ENCODE measurements around the gene KRTAP5-5.
"Not testable (repeated sequence)": the region's sequence is repeated elsewhere in the genome, so short reads cannot be mapped to it uniquely, and the experiment has no call there.

KRTAP5-5 gene

GRCh38 chr11:1656061-1656441 lies 26.5 kb downstream of the KRTAP5-5 start:
- Histone ChIP-seq H3K9ac (ENCODE audit: low read length) (no peak overlapping the region), H3K27ac (ENCODE audit: low read depth, low read length) (no peak overlapping the region), H3K36me3 (ENCODE audit: control insufficient read depth, insufficient read depth, low read length) (no peaks in the 10 kb centered on the region), H3K4me3 (ENCODE audit: low read length) (no peak overlapping the region), H3K27me3 (ENCODE audit: control insufficient read depth, insufficient read depth, low read length) (peaks cover 9% of the 10 kb centered on the region), H3K4me1 (ENCODE audit: control insufficient read depth, insufficient read depth, low read length) (no peaks in the 10 kb centered on the region)

- Histone ChIP-seq H3K4me1 (ENCODE audit: control insufficient read depth, insufficient read depth, low read length) (no peaks in the 10 kb centered on the region), H3K27ac (ENCODE audit: low read depth, low read length) (no peak overlapping the region), H3K9ac (ENCODE audit: low read length) (no peak overlapping the region), H3K36me3 (ENCODE audit: control insufficient read depth, insufficient read depth, low read length) (no peaks in the 10 kb centered on the region), H3K4me3 (ENCODE audit: low read length) (no peak overlapping the region), H3K27me3 (ENCODE audit: control insufficient read depth, insufficient read depth, low read length) (peaks cover 9% of the 10 kb centered on the region)
These were observed 27.1 kb downstream of the KRTAP5-5 start for GRCh38 chr11:1656670-1657069.

- no peak overlapping the region for H3K4me3 ChIP-seq (ENCODE audit: low read length)
- no peaks in the 10 kb centered on the region for H3K4me1 ChIP-seq (ENCODE audit: control insufficient read depth, insufficient read depth, low read length)
- H3K27ac ChIP-seq (ENCODE audit: low read depth, low read length) = no peak overlapping the region
- no peak overlapping the region for H3K9ac ChIP-seq (ENCODE audit: low read length)
- peaks cover 3% of the 10 kb centered on the region for H3K27me3 ChIP-seq (ENCODE audit: control insufficient read depth, insufficient read depth, low read length)
- no peaks in the 10 kb centered on the region for H3K36me3 ChIP-seq (ENCODE audit: control insufficient read depth, insufficient read depth, low read length)
These were observed 29.9 kb downstream of the KRTAP5-5 start for GRCh38 chr11:1659506-1659905.

- no peaks in the 10 kb centered on the region for H3K27me3 ChIP-seq (ENCODE audit: control insufficient read depth, insufficient read depth, low read length)
- no peak overlapping the region for H3K27ac ChIP-seq (ENCODE audit: low read depth, low read length)
- no peaks in the 10 kb centered on the region for H3K4me1 ChIP-seq (ENCODE audit: control insufficient read depth, insufficient read depth, low read length)
- H3K36me3 ChIP-seq (ENCODE audit: control insufficient read depth, insufficient read depth, low read length) = no peaks in the 10 kb centered on the region
- H3K4me3 ChIP-seq (ENCODE audit: low read length) = no peak overlapping the region
- no peak overlapping the region for H3K9ac ChIP-seq (ENCODE audit: low read length)
These were observed 30.7 kb downstream of the KRTAP5-5 start for GRCh38 chr11:1660111-1660867.

GRCh38 chr11:1661454-1662269 lies 32.1 kb downstream of the KRTAP5-5 start:
- H3K9ac ChIP-seq (ENCODE audit: low read length); H3K4me1 ChIP-seq (ENCODE audit: control insufficient read depth, insufficient read depth, low read length); H3K27me3 ChIP-seq (ENCODE audit: control insufficient read depth, insufficient read depth, low read length); H3K4me3 ChIP-seq (ENCODE audit: low read length); H3K27ac ChIP-seq (ENCODE audit: low read depth, low read length); H3K36me3 ChIP-seq (ENCODE audit: control insufficient read depth, insufficient read depth, low read length): not testable (repeated sequence)

- H3K27me3 ChIP-seq (ENCODE audit: control insufficient read depth, insufficient read depth, low read length); H3K9ac ChIP-seq (ENCODE audit: low read length); H3K36me3 ChIP-seq (ENCODE audit: control insufficient read depth, insufficient read depth, low read length); H3K27ac ChIP-seq (ENCODE audit: low read depth, low read length); H3K4me3 ChIP-seq (ENCODE audit: low read length); H3K4me1 ChIP-seq (ENCODE audit: control insufficient read depth, insufficient read depth, low read length): not testable (repeated sequence)
These were observed 33.2 kb downstream of the KRTAP5-5 start for GRCh38 chr11:1662699-1663283.

GRCh38 chr11:1665313-1665712 lies 35.7 kb downstream of the KRTAP5-5 start:
- no peak overlapping the region for H3K4me3 ChIP-seq (ENCODE audit: low read length)
- H3K4me1 ChIP-seq (ENCODE audit: control insufficient read depth, insufficient read depth, low read length) = no peaks in the 10 kb centered on the region
- H3K27ac ChIP-seq (ENCODE audit: low read depth, low read length) = no peak overlapping the region
- no peaks in the 10 kb centered on the region for H3K36me3 ChIP-seq (ENCODE audit: control insufficient read depth, insufficient read depth, low read length)
- no peak overlapping the region for H3K9ac ChIP-seq (ENCODE audit: low read length)
- H3K27me3 ChIP-seq (ENCODE audit: control insufficient read depth, insufficient read depth, low read length) = no peaks in the 10 kb centered on the region

- H3K27me3 ChIP-seq (ENCODE audit: control insufficient read depth, insufficient read depth, low read length) = no peaks in the 10 kb centered on the region
- H3K4me3 ChIP-seq (ENCODE audit: low read length) = no peak overlapping the region
- no peak overlapping the region for H3K9ac ChIP-seq (ENCODE audit: low read length)
- H3K36me3 ChIP-seq (ENCODE audit: control insufficient read depth, insufficient read depth, low read length) = no peaks in the 10 kb centered on the region
- H3K27ac ChIP-seq (ENCODE audit: low read depth, low read length) = no peak overlapping the region
- H3K4me1 ChIP-seq (ENCODE audit: control insufficient read depth, insufficient read depth, low read length) = no peaks in the 10 kb centered on the region
These were observed 37.7 kb downstream of the KRTAP5-5 start for GRCh38 chr11:1667121-1667850.

DNA sequence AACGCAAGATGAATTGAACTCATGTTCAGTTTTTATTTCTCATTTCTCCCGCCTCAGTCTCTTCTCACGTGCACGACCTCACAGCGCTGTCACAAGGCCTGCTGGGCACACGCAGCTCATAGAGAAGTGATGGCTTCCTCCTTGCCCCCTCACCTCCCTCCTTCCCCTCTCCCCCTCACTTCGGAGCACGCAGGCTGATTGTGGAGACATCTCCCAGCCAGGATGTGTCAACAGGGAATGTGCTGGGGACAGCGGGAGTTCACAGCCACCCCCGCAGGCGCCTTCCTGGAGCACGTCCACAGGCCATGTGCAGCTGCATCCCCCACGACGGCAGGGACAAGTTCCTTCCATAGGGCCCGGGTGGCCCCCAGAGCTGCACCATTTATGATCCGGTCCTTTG lies 38.3 kb downstream of the KRTAP5-5 start:
- H3K27me3 ChIP-seq (ENCODE audit: control insufficient read depth, insufficient read depth, low read length) = no peaks in the 10 kb centered on the region
- no peak overlapping the region for H3K9ac ChIP-seq (ENCODE audit: low read length)
- no peak overlapping the region for H3K4me3 ChIP-seq (ENCODE audit: low read length)
- no peaks in the 10 kb centered on the region for H3K36me3 ChIP-seq (ENCODE audit: control insufficient read depth, insufficient read depth, low read length)
- no peak overlapping the region for H3K27ac ChIP-seq (ENCODE audit: low read depth, low read length)
- no peaks in the 10 kb centered on the region for H3K4me1 ChIP-seq (ENCODE audit: control insufficient read depth, insufficient read depth, low read length)

GRCh38 chr11:1668911-1669473 lies 39.4 kb downstream of the KRTAP5-5 start:
- H3K27me3 ChIP-seq (ENCODE audit: control insufficient read depth, insufficient read depth, low read length) = no peaks in the 10 kb centered on the region
- no peaks in the 10 kb centered on the region for H3K36me3 ChIP-seq (ENCODE audit: control insufficient read depth, insufficient read depth, low read length)
- no peak overlapping the region for H3K4me3 ChIP-seq (ENCODE audit: low read length)
- no peak overlapping the region for H3K9ac ChIP-seq (ENCODE audit: low read length)
- no peak overlapping the region for H3K27ac ChIP-seq (ENCODE audit: low read depth, low read length)
- H3K4me1 ChIP-seq (ENCODE audit: control insufficient read depth, insufficient read depth, low read length) = no peaks in the 10 kb centered on the region

- Histone ChIP-seq H3K27me3 (ENCODE audit: control insufficient read depth, insufficient read depth, low read length) (no peaks in the 10 kb centered on the region), H3K27ac (ENCODE audit: low read depth, low read length) (no peak overlapping the region)
These were observed 40.1 kb downstream of the KRTAP5-5 start for GRCh38 chr11:1669546-1670218.

More at GRCh38 chr11:1669546-1670218, 40.1 kb downstream of the KRTAP5-5 start:
- no peak overlapping the region for H3K9ac ChIP-seq (ENCODE audit: low read length)
- H3K4me3 ChIP-seq (ENCODE audit: low read length) = no peak overlapping the region
- H3K36me3 ChIP-seq (ENCODE audit: control insufficient read depth, insufficient read depth, low read length) = no peaks in the 10 kb centered on the region
- no peaks in the 10 kb centered on the region for H3K4me1 ChIP-seq (ENCODE audit: control insufficient read depth, insufficient read depth, low read length)

All from rectal smooth muscle tissue (tissue), 1 donor.